Upper lobe of left lung (tissue), 6 donors: ENCODE results near the gene TRIM14. TPM values are rescaled to one million over a fixed set of nuclear protein-coding genes. Genes with fewer than 3 reads are reported as not detected.
"Not testable (repeated sequence)": the region's sequence is repeated elsewhere in the genome, so short reads cannot be mapped to it uniquely, and the experiment has no call there.

Experiments
- ATAC-seq, 2 donors: fragments of 200-7000 bp; cut with Tn5 transposase; one replicate each; pipeline ENCODE4 v1.9.1; 2022; ENCODE audit warnings: mild to moderate bottlenecking in 2 of 2, moderate library complexity in 2 of 2; ENCODE audit not compliant: low FRiP score in 2 of 2
- DNase-seq, 2 donors: peaks; one replicate each; pipeline ENCODE4 v3.0.0-alpha.2; 2019 to 2020
- H3K27ac ChIP-seq, 4 donors: fragments of 200-600 bp; sonication (generic); one replicate each; pipeline ENCODE4 v1.5.1; 2016 to 2019
- H3K27me3 ChIP-seq, 4 donors: fragments of 200-600 bp; sonication (generic); one replicate each; pipeline ENCODE4 v1.5.1; 2017 to 2019
- H3K36me3 ChIP-seq, 4 donors: fragments of 200-600 bp; sonication (generic); one replicate each; pipeline ENCODE4 v1.5.1; 2016 to 2019
- H3K4me1 ChIP-seq, 4 donors: fragments of 200-600 bp; sonication (generic); one replicate each; pipeline ENCODE4 v1.5.1; 2018 to 2019
- H3K4me3 ChIP-seq, 4 donors: fragments of 200-600 bp; sonication (generic); one replicate each; pipeline ENCODE4 v1.5.1; 2017 to 2019; ENCODE audit warnings: mild to moderate bottlenecking in 2 of 4, moderate library complexity in 1 of 4
- H3K9me3 ChIP-seq, 4 donors: fragments of 200-600 bp; sonication (generic); one replicate each; pipeline ENCODE4 v1.5.1; 2018 to 2019
- EP300 ChIP-seq, 4 donors: sonication (generic); formaldehyde crosslinking; IDR thresholded peaks; one replicate each; pipeline ENCODE4 v1.5.1; 2017; ENCODE audit warnings: antibody characterized with exemption in 4 of 4, control low read depth in 2 of 4
- POLR2A ChIP-seq, 4 donors: fragments of 450-650 bp; IDR thresholded peaks; one replicate each; pipeline ENCODE4 v1.5.1; 2016 to 2017; ENCODE audit warnings: antibody characterized with exemption in 4 of 4, mild to moderate bottlenecking in 2 of 4
- POLR2AphosphoS5 ChIP-seq, 2 donors: sonication (generic); formaldehyde crosslinking; IDR thresholded peaks; one replicate each; pipeline ENCODE4 v1.5.1; 2017; ENCODE audit warnings: antibody characterized with exemption in 2 of 2
- WGBS, 2 donors: methylation state at CpG; one replicate each; pipeline ENCODE4 v1.1.5; 2017 to 2018; 5-methylcytosine and 5-hydroxymethylcytosine counted together
- total RNA-seq, 6 donors: library from RNA; depleted of rRNA in 4 of 6; stranded (reverse); fragments of >200 nt in 4 of 6; gene quantifications; one replicate each; pipeline versions ENCODE4 v1.1.0 to v1.2.1, GENCODE V29; 2016 to 2021
- TF ChIP-seq, protein P1 (sequence below), 6 experiments: fragments of 450-650 bp in 4 of 6; fragments of 200-600 bp in 2 of 6; sonication (generic) in 2 of 6; IDR thresholded peaks; one replicate each; pipeline ENCODE4 v1.5.1; 2016 to 2019; ENCODE audit warnings: antibody characterized with exemption in 6 of 6
- donor health status: DM: no; HTN: no; CAD: no; lungs with moderate emphysema.
- donor health status: DM: no; HTN: yes; CAD: no; lungs with severe emphysema.

The TRIM14 gene
- total RNA-seq, 6 donors from 2014 or later: 28.6 to 52.1 (median 46.2) TPM

DNA sequence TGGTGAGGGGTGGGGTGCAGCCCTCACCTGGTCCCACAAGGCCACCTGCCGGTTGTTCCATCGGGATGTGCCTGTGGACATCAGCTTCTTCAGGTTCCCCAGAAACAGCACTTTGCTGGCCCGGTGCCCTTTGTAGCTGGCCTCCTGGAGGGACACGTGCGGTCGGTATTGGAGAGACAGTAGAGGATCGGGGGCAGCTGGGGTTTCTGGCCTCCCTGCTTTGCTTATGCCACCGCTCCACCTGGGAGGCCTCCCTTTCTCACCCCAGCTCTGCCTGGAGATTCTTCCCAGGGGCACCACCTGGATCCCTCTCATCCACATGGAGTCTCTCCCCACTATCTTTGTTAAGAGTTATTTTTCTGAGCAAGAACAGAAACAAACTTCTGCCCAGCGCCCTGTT is 13.1 kb upstream of the TRIM14 start:
- Histone ChIP-seq H3K9me3 (no peaks in the 10 kb centered on the region), H3K27ac (no peak overlapping the region), H3K4me1 (no peaks in the 10 kb centered on the region), H3K36me3 (peaks cover 0 to 25% (median 10%) of the 10 kb centered on the region in 4 donors), H3K27me3 (no peaks in the 10 kb centered on the region), H3K4me3 (no peak overlapping the region)
- TF ChIP-seq POLR2A (IDR thresholded peaks at IDR 0.05) (no peak), EP300 (IDR thresholded peaks at IDR 0.05) (no peak), POLR2AphosphoS5 (IDR thresholded peaks at IDR 0.05) (no peak)
- TF ChIP-seq, protein P1, sequence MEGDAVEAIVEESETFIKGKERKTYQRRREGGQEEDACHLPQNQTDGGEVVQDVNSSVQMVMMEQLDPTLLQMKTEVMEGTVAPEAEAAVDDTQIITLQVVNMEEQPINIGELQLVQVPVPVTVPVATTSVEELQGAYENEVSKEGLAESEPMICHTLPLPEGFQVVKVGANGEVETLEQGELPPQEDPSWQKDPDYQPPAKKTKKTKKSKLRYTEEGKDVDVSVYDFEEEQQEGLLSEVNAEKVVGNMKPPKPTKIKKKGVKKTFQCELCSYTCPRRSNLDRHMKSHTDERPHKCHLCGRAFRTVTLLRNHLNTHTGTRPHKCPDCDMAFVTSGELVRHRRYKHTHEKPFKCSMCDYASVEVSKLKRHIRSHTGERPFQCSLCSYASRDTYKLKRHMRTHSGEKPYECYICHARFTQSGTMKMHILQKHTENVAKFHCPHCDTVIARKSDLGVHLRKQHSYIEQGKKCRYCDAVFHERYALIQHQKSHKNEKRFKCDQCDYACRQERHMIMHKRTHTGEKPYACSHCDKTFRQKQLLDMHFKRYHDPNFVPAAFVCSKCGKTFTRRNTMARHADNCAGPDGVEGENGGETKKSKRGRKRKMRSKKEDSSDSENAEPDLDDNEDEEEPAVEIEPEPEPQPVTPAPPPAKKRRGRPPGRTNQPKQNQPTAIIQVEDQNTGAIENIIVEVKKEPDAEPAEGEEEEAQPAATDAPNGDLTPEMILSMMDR (IDR thresholded peaks at IDR 0.05): no peak
- 88 to 94% methylated on average over 7 to 9 of the region's 9 CpGs for WGBS, 2 donors
- DNase-seq (no peak), ATAC-seq (no peak)

DNA sequence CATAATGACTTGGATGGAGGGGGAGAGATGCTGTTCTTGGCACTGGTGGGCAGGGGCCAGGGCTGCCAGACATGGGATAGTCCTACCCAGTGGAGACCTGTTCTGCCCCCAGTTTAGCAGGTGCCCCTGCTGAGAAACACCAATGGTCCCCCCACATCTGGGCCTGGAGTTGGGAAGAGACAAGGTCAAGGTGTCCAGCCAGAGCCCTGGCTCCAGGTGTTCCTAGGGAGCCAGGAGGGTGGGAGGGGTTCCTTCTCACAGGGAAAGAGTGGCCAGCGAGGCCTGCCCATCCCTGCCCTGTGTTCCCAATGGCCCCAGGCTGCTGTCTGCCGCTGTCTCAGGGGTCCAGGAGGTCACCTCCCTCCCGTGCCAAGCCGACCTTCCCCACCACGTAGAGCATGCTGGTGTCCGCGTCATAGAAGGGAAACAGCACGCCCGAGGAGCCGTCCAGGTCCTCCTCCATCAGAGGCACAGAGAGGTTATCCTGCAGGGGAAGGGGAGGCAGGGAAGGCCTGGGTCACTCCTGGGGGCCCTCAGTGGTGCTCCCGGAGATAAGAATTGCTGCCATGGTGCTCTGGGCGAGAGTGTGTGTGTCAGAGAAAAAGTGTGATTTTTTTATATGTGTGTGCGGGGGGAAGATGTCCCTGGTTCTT is 11.7 kb upstream of the TRIM14 start:
- Histone ChIP-seq H3K4me1 (no peaks in the 10 kb centered on the region), H3K36me3 (peaks cover 0 to 32% (median 10%) of the 10 kb centered on the region in 4 donors), H3K4me3 (no peak overlapping the region), H3K27me3 (no peaks in the 10 kb centered on the region), H3K27ac (no peak overlapping the region), H3K9me3 (no peaks in the 10 kb centered on the region)
- DNase-seq (peak in 1 of 2 donors; percentile 47), ATAC-seq (no peak)
- WGBS, 2 donors: 86 to 91% methylated on average over 4 to 13 of the region's 13 CpGs
- no peak for TF ChIP-seq POLR2AphosphoS5 (IDR thresholded peaks at IDR 0.05)
- TF ChIP-seq POLR2A (IDR thresholded peaks at IDR 0.05): no peak
- TF ChIP-seq, protein P1 (IDR thresholded peaks at IDR 0.05): no peak
- TF ChIP-seq EP300 (IDR thresholded peaks at IDR 0.05): no peak

DNA sequence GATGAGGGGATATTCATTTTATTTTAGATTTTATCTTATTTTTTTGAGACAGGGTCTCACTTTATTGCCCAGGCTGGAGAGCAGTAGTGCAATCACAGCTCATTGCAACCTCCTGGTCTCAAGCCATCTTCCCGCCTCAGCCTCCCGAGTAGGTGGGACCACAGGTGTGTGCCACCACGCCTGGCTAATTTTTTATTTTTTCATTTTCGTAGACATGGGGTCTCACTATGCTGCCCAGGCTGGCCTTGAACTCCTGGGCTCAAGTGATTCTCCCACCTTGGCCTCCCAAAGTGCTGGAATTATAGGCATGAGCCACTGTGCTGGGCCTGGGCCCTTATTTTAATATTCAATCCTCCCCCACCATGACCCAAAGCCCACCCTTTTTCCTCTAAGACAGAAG is 11.0 kb upstream of the TRIM14 start:
- not testable (repeated sequence) for H3K27me3 ChIP-seq, H3K27ac ChIP-seq, H3K4me1 ChIP-seq, ATAC-seq, DNase-seq, H3K4me3 ChIP-seq, H3K9me3 ChIP-seq
- 92 to 97% methylated on average over 4 of the region's 4 CpGs for WGBS, 2 donors
- H3K36me3 ChIP-seq: peaks cover 0 to 32% (median 10%) of the 10 kb centered on the region in 4 donors

DNA sequence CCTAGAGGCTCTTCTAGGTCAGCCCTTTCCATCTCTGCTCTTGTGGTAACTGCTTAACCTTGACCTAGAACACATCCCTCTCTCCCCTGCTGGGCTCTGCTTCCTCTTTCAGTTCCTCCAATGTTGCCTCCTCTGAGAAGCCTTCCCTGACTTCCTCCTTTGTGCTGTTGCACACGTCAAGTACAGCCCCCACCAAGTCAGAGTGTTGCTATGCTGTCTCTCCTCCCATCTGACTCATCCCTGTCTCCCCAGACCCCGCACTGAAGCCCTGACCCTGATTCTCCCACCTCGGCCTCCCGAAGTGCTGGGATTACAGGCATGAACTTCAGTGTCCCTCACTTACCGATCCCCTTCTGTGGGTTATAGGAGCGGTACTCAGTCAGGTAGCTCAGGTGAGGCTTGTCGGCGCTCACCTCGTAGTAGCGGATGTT is 10.4 kb upstream of the TRIM14 start:
- DNase-seq (peak in 1 of 2 donors; percentile 75), ATAC-seq (peak; percentile 62 to 86)
- Histone ChIP-seq H3K36me3 (peaks cover 0 to 29% (median 9%) of the 10 kb centered on the region in 4 donors), H3K9me3 (no peaks in the 10 kb centered on the region), H3K4me1 (no peaks in the 10 kb centered on the region), H3K27me3 (no peaks in the 10 kb centered on the region), H3K27ac (peak overlapping the region in 1 of 4 donors; percentile 6), H3K4me3 (no peak overlapping the region)
- TF ChIP-seq, protein P1 (IDR thresholded peaks at IDR 0.05): no peak
- WGBS, 2 donors: 87 to 91% methylated on average over 7 to 10 of the region's 10 CpGs

DNA sequence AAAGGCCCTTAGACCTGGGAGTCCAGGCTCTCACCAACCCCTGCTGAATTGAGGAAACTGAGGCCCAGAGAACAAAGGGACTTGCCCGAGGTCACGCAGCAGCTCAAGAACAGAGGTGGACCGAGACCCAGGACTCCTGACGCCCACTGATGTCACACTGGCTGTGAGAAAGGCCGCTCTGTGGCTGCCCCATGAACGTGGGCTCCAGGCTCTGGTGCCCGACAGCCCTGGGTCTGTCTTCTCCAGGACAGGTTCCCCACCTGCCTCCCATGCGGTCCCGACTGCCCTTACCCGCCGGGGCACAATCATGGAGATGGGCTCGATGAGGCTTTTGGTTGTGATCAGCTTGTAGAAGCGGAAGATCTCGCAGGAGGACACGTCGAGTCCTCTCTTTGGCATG is 9.3 kb upstream of the TRIM14 start:
- H3K4me3 ChIP-seq: no peak overlapping the region
- DNase-seq (peak in 1 of 2 donors; percentile 32), ATAC-seq (no peak)
- peak overlapping the region in 2 of 4 donors; percentile 28 to 60 for H3K27ac ChIP-seq
- TF ChIP-seq EP300 (IDR thresholded peaks at IDR 0.05): no peak
- TF ChIP-seq POLR2AphosphoS5 (IDR thresholded peaks at IDR 0.05): no peak
- no peak for TF ChIP-seq POLR2A (IDR thresholded peaks at IDR 0.05)
- TF ChIP-seq, protein P1 (IDR thresholded peaks at IDR 0.05): no peak
- H3K4me1 ChIP-seq: no peaks in the 10 kb centered on the region
- no peaks in the 10 kb centered on the region for H3K9me3 ChIP-seq
- 95% methylated on average over 15 to 16 of the region's 16 CpGs for WGBS, 2 donors
- H3K36me3 ChIP-seq: peaks cover 0 to 29% (median 9%) of the 10 kb centered on the region in 4 donors
- no peaks in the 10 kb centered on the region for H3K27me3 ChIP-seq
